ENCODE measurements around the gene MTRR.

Gene MTRR

DNA sequence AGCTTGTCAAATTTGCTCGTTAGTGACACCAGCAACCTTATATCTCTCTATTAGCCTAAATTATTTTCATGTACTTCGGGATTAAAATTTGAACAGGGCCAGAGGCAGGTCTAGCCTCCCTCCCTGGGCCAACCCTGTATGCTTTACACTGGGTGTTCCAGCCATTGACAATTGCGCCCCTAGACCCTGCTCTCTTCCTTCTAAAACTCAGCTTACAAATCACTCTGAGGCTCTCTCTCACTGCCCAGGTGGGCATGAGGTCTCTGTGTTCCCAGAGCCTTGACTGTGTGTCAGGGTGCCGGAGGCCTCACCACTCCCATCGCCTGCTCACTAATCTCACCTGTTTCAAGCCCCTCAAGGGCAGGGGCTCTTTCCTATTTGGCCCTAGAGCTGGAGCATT lies 11.6 kb upstream of the MTRR start:
- no peak for DNase-seq (ENCODE audit: low read depth in 2 of 2)

DNA sequence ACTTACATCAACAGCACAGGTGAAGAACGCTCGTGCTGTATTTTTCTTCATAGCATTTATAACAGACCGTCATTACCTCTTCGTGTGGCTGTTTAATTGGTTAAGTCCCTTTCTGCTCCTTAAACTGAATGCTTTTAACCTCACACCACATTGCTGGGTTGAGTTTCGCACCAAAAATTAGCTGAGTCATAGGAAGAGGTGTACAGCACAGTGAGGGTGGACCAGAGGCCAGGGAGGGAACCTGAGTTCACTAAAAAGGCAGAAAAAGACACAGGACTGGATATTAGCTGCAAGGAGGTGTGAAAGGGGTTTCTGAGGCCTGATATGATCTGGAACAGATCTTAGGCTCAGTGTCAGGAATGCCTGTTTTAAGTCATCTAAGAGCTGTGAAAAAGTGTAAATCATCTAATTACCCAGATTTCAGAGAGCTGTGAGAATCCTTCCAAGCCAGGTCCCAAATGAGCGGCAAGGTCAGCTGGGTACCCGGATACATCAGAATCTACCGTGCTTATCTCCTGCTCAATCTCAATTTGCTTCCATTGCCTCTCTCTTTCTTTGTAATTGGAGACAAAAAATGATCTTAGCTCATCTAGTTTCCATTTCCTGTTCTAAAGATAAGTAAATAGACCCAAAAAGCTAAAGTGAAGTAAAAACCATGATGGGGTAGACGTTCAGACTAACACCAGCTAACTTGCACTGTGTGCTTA lies 10.9 kb upstream of the MTRR start:
- DNase-seq (ENCODE audit: low read depth in 2 of 2), result no peak

DNA sequence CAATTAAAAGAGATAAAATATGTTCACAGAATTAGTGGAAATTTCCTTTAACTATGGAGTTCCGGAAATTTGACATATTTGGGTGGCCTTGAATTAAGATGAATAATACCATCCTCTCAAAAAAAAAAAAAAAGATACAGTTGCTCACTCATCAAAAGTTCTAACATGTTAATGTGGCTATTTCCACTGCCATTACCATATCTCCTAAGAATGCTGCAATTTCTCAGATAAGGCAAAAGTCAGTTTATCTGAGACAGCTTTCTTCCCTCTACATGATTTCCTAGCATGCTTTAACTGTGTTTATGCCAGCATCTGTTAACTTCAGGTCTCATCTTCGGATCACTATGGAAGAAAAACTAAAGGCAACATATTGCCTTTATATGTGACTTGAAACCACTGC lies 2.8 kb upstream of the MTRR start:
- no peak for DNase-seq (ENCODE audit: low read depth in 2 of 2)

DNA sequence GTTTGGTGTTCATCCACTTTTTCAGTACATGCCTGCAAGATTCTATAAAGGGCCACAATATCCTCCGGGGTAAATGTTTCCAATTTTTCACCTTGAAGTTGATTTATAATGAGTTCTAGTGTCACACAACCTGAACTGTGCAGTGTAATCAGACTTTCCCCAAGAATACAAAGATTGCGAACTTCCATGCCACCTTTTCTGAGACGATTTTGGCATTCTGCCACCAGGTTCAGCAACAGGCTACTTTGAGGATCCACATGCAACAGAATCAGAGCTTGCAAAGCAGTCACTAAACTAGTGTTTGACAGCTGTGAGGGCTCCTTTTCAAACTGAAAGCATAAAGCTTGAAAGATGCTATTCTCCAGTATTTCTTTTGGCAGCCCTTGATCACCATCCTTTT lies 1.7 kb upstream of the MTRR start:
- DNase-seq (ENCODE audit: low read depth in 2 of 2), result no peak

DNA sequence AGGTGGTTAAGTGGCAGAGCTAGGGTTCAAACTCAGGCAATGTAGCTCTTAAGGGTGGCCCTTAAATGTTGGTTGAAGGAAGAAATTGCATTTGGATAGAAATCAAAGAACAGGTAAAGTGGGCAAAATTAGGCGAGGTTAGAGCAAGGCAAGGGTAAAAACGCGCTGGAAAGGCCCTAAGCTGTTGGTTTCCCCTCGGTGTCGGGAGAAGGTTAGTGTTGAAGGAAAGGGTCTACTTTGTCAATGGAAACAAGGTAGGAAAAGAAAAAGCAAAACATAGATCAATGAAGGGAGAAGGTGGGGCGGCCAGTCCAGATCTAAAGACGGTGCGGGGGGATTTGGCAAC lies 548 bp upstream of the MTRR start:
- DNase-seq (ENCODE audit: low read depth in 2 of 2), result no peak

DNA sequence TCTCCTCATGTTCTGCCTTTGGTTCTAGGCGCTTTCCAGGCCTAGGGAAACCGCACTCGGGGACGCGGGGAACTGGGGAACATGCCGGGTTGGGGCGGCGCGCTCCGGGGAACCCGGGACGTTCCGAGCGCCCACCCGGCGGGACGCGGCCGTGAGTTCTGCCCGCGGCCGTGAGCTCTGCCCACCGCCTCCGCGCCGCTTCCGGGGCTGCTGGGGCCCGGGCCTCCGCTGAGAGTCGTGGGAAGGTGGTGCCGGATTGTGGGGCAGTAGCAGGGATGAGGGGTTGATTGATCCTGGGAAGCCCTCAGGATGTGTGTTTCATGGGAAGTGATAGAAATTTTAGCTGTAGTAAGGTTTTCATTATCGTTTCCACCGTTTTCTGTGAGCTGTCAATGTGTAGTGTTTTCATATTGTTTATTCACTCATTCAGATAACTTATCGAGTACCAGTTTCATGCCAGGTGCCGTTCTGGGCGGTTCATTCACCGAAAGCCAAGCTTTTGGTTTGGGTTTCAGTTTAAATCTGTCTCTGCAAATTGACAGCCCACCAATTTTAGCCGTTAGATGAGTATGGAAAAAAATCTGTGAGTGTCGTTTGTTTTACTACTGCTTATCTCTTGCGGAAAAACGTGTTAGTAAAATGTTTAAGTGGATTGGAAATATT lies 657 bp downstream of the MTRR start:
- DNase-seq (ENCODE audit: low read depth in 2 of 2), result no peak

DNA sequence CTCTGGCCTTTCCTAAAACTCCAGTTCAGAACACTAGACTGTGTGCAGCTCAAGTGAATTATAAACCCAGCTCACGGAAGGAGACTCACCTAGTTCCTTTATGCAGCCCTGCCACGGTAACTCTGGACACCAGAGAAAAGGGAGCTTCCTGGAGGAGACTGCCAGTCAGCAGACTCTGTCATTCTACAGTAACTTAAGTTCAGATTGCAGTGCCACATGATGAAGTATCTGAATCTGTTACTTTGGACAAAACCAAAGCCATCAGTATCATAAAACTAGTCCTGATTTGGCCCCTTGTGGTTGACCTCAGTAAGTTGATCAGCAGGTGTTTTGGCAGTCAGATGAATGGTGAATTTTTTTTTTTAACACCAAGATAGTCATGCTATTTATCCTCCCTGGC lies 2.7 kb downstream of the MTRR start:
- no peak for DNase-seq (ENCODE audit: low read depth in 2 of 2)

DNA sequence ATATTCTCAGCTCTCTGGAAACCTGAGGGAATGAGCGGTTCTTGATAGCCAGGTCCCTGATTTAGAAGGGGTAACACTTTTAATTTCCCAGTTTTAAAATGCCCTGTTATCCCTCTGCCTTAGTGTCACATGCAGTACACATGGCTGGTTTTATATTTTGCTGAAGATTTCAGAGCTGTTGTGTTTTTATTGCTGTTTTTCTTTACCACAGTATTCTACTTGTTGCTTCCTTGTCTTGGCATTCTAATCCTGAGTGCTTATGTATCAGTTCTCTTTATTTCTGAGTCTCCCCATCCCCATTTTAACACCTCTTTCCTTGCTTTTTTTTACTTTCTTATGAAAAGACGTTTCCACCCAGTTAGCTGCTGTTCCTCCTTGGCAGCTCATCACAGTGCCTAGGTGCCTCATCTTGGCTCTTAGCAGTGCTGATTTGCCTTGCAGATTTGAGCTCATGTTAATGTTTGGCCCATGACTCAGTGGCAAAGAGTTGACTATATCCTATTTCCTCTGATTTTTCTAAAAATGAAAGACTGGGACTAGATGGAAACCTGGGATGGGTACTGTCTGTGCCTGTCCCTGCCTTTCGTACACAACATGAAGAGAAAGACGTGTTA lies 3.7 kb downstream of the MTRR start:
- DNase-seq (ENCODE audit: low read depth in 2 of 2), result no peak

DNA sequence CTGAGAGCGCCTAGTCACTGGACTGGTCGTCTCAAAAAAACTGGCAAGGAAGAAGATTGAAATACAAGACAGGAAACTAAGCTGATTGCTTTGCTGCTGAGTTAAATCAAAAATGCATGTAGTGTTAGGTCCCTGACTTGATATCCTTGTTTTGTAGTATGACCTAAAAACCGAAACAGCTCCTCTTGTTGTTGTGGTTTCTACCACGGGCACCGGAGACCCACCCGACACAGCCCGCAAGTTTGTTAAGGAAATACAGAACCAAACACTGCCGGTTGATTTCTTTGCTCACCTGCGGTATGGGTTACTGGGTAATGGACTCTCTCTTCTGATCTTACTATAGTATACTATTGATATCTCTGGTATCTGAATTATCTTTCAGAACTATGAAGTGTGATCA lies 4.3 kb downstream of the MTRR start:
- no peak for DNase-seq (ENCODE audit: low read depth in 2 of 2)

DNA sequence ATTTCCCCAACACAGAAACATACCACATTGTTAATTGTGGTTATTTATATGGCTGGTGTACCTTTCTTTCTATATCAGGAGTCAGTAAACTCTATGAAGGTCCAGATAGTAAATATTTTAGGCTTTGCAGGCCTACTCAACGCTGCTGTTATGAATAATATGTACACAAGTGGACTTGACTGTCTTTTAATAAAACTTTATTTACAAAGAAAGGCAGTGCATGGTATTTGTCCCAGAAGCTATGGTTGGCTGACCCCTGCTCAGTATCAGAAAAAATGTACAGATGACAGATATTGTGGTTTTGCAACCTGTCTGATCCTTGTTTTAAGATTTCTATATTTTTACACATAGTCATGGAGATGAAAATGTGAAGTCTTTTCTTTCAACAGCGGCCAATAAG lies 5.7 kb downstream of the MTRR start:
- DNase-seq (ENCODE audit: low read depth in 2 of 2), result no peak

DNA sequence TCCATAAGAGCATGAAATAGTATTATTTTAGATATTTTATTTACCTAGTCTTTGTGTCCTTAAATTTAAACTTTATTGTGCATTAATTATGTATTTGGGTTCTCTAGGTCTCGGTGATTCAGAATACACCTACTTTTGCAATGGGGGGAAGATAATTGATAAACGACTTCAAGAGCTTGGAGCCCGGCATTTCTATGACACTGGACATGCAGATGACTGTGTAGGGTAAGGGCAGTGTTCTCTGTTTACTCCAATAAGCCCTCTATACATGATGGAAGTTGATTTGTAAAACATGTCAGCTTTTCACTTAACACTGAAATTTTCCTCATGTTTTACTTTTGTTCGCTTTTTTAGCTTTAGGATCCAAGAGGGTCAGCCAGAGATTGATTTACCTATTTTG lies 6.2 kb downstream of the MTRR start:
- DNase-seq (ENCODE audit: low read depth in 2 of 2), result no peak

DNA sequence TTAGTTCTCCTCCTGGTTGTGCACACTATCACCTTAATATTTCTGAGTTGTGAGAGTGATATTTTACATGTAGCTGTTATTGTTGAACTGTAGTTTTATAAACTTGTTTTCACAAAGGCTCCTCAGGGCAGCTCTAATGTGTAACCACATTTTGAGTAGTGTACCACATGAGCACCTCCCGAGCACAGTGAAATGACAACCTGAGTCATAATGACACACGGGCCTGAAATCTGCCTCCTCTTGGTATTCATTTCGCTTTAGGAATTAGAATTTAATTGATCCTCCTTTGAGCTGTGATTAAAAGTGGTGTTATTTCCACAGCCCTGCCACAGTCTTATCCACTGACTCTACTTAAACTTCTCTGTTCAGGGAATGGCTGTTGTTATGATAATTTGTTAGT lies 7.9 kb downstream of the MTRR start:
- no peak for DNase-seq (ENCODE audit: low read depth in 2 of 2)

DNA sequence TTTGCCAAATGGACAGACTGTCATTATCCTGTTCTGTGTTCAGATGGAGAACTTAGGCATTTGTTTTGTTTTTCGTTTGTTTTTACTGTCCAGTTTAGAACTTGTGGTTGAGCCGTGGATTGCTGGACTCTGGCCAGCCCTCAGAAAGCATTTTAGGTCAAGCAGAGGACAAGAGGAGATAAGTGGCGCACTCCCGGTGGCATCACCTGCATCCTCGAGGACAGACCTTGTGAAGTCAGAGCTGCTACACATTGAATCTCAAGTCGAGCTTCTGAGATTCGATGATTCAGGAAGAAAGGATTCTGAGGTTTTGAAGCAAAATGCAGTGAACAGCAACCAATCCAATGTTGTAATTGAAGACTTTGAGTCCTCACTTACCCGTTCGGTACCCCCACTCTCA lies 8.9 kb downstream of the MTRR start:
- no peak for DNase-seq (ENCODE audit: low read depth in 2 of 2)

DNA sequence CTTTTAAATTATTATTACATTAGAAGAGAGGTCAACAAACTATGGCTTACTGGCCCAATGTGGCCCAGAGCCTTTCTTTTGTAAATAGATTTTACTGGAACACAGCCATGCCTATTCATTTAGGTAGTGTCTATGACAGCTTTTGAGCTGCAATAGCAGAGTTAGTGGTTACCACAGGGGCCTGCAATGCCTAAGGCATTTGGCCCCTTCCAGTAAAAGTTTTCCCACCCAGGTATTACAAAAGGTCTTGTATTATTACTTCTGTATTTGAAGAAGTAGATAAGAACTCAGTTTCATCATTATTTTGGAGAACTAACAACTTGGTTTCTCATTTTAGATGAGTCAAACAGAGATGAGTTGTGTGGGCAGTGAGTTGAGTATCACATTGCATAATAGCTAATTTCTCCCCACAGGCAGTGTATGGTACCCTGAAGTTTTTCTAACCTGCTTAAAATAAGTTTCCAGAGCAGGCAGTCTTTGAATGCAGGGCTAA lies 9.5 kb downstream of the MTRR start:
- DNase-seq (ENCODE audit: low read depth in 2 of 2), result no peak

DNA sequence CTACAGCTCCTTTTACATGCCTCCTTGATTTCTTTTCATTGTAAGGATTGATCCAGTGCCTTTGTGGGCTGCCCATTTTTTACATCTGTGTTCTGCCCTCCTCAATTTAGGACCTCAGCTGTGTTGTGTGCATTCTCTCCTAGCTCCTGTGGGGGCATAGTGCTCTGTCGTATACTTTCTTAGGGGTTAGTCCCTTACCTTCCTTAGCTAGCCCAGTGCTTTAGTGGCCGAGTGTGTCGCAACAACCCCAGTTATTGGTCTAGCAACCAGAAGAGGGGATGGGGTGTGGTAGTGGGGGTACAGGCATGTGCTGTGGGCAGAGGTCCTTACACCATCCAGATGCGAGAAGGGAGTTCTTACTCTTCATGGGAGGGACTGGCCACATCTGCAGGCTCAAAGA lies 12.1 kb downstream of the MTRR start:
- DNase-seq (ENCODE audit: low read depth in 2 of 2), result no peak

DNA sequence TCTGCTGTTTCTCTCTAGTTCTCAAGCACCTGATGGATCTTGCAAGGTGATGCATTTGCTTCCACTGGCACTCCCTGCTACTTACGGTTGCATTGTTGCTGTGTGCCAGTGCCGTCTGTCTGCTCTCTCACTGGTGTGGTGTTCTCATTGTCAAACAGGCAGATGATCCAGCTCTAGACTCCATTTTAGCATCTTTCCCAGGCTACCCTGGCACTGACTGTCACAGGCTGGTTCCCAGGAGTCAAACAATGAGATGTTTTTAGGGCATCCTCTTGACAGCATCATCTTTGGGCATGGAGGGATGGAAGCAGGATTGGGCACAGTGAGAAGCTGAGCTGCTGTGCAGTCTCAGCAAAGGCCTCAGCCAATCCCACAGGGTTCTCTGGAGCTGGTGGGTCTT lies 12.9 kb downstream of the MTRR start:
- DNase-seq (ENCODE audit: low read depth in 2 of 2), result no peak

DNA sequence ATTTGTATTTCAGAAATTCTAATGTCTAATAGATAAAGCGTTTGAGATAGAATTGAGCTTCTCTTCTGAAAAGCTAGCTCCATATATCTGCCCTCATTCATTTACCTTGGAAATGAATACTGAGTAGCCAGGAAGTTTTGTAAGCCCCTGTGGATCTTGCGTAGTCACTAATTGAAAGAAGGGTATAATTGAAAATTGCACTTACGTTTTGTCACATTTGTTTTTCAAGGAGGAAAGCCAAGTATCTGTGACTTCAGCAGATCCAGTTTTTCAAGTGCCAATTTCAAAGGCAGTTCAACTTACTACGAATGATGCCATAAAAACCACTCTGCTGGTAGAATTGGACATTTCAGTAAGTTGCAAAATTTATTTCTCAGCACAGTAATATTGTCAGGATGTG lies 14.0 kb downstream of the MTRR start:
- DNase-seq (ENCODE audit: low read depth in 2 of 2), result no peak

DNA sequence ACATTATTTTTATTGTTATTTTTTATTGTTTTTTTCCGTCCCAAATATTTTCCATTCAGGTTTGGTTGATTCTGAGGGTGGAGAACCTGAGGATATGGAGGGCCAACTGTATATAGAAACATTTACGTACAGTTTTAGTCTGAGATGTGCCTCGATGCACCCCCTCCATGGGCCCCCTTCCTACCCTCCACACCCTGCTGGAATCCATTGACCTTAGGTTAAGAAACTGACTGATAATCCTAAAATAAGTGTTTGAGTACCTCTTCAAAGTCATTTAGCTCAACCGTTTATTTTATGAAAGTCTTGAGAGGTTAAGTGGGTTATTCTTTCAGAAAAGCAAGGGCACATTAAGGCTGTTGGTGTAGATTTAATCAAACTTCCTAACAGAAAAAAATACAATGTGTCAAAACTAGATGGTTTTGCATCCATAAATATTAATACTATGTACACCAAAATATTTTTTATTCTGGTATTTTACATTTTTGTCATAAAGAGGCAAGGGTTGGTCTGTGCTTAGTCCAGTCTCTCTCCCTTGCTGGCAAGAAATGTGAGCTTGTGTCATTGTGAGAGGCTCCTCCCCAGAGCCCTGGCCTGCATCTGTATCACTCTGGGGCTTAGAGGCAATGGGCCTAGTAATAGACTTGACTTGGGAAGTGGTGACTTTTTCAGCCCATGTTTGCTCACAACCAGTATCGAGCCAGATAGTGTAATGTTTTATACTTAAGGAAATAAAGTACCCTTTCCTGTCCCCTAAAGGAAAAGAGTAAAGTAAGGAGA lies 15.7 kb downstream of the MTRR start:
- no peak for DNase-seq (ENCODE audit: low read depth in 2 of 2)

DNA sequence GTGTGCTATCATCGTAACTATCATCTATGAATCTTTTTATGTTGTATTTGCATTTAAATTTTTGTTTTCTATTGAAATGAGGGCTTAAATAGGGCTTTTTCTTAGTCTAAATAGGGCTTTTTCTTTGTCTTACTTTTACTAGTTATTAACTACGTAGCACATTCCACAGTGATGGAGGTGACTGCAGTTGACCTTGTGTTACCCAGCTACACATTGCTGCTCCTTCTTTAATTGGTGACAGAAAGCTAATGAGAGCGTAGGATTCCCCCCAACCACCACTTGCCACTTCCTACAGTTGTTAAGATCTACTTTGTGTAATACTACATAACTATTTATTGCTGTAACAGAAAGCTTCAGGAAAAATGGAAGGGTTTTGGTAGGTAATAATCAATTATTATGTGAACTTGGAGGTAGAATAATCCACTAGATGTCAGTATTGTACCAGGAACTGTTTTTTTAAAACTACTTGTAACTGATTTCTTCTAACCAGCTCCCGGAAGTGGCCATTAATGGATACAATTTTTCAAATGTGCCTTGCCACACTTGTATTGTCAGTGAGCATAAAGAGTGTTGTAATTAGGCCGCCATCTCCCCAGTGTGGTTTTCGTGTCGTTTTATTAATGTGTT lies 18.0 kb downstream of the MTRR start:
- no peak for DNase-seq (ENCODE audit: low read depth in 2 of 2)

DNA sequence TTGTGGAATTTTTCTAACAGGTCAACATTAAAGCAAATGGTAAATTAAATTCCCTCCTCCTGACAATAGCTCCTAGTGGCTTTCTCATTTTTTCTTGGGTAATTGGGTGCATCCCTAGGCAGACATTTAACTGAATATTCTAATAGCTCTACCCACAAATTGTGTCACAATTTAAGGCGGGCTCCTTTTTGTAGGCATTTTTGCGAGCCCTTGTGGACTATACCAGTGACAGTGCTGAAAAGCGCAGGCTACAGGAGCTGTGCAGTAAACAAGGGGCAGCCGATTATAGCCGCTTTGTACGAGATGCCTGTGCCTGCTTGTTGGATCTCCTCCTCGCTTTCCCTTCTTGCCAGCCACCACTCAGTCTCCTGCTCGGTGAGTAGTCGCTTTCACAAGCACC lies 20.0 kb downstream of the MTRR start:
- DNase-seq (ENCODE audit: low read depth in 2 of 2), result no peak

DNA sequence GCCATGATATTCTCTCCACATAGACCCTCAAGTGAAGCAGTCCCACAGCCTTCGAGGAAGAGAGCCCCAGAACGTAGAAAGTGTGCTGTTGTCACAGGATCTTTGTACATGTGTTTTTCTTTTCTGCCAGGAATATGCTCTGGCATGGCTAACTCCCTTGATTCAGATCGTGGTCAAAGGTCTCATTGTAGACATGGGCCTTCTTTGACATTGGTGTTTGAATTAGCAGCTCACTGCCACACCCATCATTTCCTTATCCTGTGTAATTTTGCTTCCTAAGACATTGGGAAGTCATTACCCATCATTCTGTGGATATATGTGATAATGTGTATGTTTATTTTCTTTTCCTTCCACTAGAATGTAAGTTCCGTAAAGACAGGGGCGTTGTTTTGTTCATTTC lies 25.5 kb downstream of the MTRR start:
- no peak for DNase-seq (ENCODE audit: low read depth in 2 of 2)

DNA sequence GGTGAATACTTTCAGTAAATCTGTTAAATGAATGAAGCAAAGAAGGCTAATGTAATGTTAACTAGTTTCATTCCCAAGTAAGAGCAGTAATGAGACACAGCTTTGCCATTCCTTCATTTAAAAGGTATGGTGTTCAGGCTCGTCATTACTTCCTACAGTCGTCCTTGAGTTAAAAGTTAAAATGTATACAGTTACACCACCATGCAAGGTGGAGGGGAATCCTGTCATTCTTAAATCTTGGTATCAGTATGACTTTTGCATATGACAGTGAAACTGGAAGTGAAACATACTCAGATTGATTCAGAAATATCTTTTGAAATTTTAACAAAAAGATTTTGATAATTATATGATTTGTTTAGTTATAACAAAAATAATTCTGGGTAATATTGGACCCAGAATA lies 25.9 kb downstream of the MTRR start:
- no peak for DNase-seq (ENCODE audit: low read depth in 2 of 2)

All from activated CD4-positive, alpha-beta T cell treated with anti-CD3 and anti-CD28 coated beads for 24 hours (primary cell).